ENCODE measurements around the gene FANCF.
"Not testable (repeated sequence)": the region's sequence is repeated elsewhere in the genome, so short reads cannot be mapped to it uniquely, and the experiment has no call there.

FANCF gene

GRCh38 chr11:22625448-22626287 is at the start of gene FANCF:
TSS of gene FANCF (minus strand) at chr11:22625823. CDS start at chr11:22625810, 13 bp downstream.
- peak; percentile 95 for DNase-seq (ENCODE audit: low spot score)

- DNase-seq (ENCODE audit: low spot score) = no peak
Measured at GRCh38 chr11:22674470-22675439, 49.1 kb upstream of the FANCF start.

- DNase-seq (ENCODE audit: low spot score) = no peak
Measured at GRCh38 chr11:22671751-22672150, 46.1 kb upstream of the FANCF start.

- DNase-seq (ENCODE audit: low spot score) = peak; percentile 26
Measured at GRCh38 chr11:22670830-22671229, 45.2 kb upstream of the FANCF start.

GRCh38 chr11:22669368-22669767 is 43.7 kb upstream of the FANCF start:
- no peak for DNase-seq (ENCODE audit: low spot score)

- no peak for DNase-seq (ENCODE audit: low spot score)
Measured at GRCh38 chr11:22668005-22668796, 42.6 kb upstream of the FANCF start.

GRCh38 chr11:22666688-22667439 is 41.2 kb upstream of the FANCF start:
- peak; percentile 7 for DNase-seq (ENCODE audit: low spot score)

GRCh38 chr11:22666325-22666687 is 40.7 kb upstream of the FANCF start, which contains the start of gene GAS2:
TSS of gene GAS2 (plus strand) at chr11:22666611. CDS start at chr11:22674870, 8,259 bp downstream.
- DNase-seq (ENCODE audit: low spot score) = no peak

GRCh38 chr11:22659783-22660182 is 34.2 kb upstream of the FANCF start:
- DNase-seq (ENCODE audit: low spot score) = no peak

- no peak for DNase-seq (ENCODE audit: low spot score)
Measured at GRCh38 chr11:22657101-22657694, 31.6 kb upstream of the FANCF start.

GRCh38 chr11:22656130-22656529 is 30.5 kb upstream of the FANCF start:
- DNase-seq (ENCODE audit: low spot score) = no peak

GRCh38 chr11:22652346-22652745 is 26.7 kb upstream of the FANCF start:
- DNase-seq (ENCODE audit: low spot score) = not testable (repeated sequence)

- DNase-seq (ENCODE audit: low spot score) = no peak
Measured at GRCh38 chr11:22641559-22641958, 15.9 kb upstream of the FANCF start.

GRCh38 chr11:22640862-22641261 is 15.2 kb upstream of the FANCF start:
- DNase-seq (ENCODE audit: low spot score) = no peak

- no peak for DNase-seq (ENCODE audit: low spot score)
Measured at GRCh38 chr11:22635689-22636088, 10.1 kb upstream of the FANCF start.

- DNase-seq (ENCODE audit: low spot score) = no peak
Measured at GRCh38 chr11:22634897-22635629, 9.4 kb upstream of the FANCF start.

- DNase-seq (ENCODE audit: low spot score) = no peak
Measured at GRCh38 chr11:22633354-22633902, 7.8 kb upstream of the FANCF start.

- DNase-seq (ENCODE audit: low spot score) = no peak
Measured at GRCh38 chr11:22627421-22627820, 1.8 kb upstream of the FANCF start.

GRCh38 chr11:22626573-22627239 is 1.1 kb upstream of the FANCF start:
- DNase-seq (ENCODE audit: low spot score) = no peak

Data from kidney capillary endothelial cell (primary cell).